Lung (tissue), 12 donors: ENCODE results near the gene VSX1. TPM values are rescaled to one million over a fixed set of nuclear protein-coding genes. Genes with fewer than 3 reads are reported as not detected.

Experiments used
- ATAC-seq: fragments of 200-7000 bp; cut with Tn5 transposase; one replicate; pipeline ENCODE4 v1.9.1; 2020; ENCODE audit warnings: moderate number of reproducible peaks; ENCODE audit not compliant: insufficient read depth, low FRiP score
- DNase-seq, 3 donors: peaks; one replicate each; pipeline ENCODE4 v3.0.0-alpha.2; 2013 to 2017
- H3K27ac ChIP-seq, 2 donors: one replicate each; pipeline ENCODE4 v1.5.1; 2013; ENCODE audit warnings: mild to moderate bottlenecking in 2 of 2, moderate library complexity in 2 of 2, control low read depth in 1 of 2, inconsistent platforms in 1 of 2, low read depth in 1 of 2, low read length in 1 of 2
- H3K27me3 ChIP-seq, 3 donors: one replicate each; pipeline ENCODE4 v1.5.1; 2013; ENCODE audit warnings: low read length in 2 of 3; ENCODE audit not compliant: control insufficient read depth in 3 of 3, insufficient read depth in 3 of 3
- H3K36me3 ChIP-seq, 4 donors: one replicate each; pipeline ENCODE4 v1.5.1; 2013; ENCODE audit warnings: low read length in 4 of 4, mild to moderate bottlenecking in 1 of 4, moderate library complexity in 1 of 4; ENCODE audit not compliant: control insufficient read depth in 4 of 4, insufficient read depth in 4 of 4
- H3K4me1 ChIP-seq, 5 donors: one replicate each; pipeline ENCODE4 v1.5.1; 2013; ENCODE audit warnings: low read length in 5 of 5, mild to moderate bottlenecking in 2 of 5, moderate library complexity in 1 of 5; ENCODE audit not compliant: control insufficient read depth in 5 of 5, insufficient read depth in 5 of 5
- H3K4me3 ChIP-seq: one replicate; pipeline ENCODE4 v1.5.1; 2013; ENCODE audit warnings: mild to moderate bottlenecking, control low read depth, moderate library complexity
- H3K9ac ChIP-seq, 2 donors: one replicate each; pipeline ENCODE4 v1.5.1; 2013; ENCODE audit warnings: low read length in 2 of 2, control low read depth in 1 of 2; ENCODE audit not compliant: insufficient read depth in 1 of 2
- H3K9me3 ChIP-seq, 4 donors: one replicate each; pipeline ENCODE4 v1.5.1; 2013; ENCODE audit warnings: low read length in 3 of 4, mild to moderate bottlenecking in 1 of 4, moderate library complexity in 1 of 4; ENCODE audit not compliant: control insufficient read depth in 4 of 4, insufficient read depth in 3 of 4
- WGBS, 2 donors: extraction: QIAGEN DNeasy Blood & Tissue Kit; methylation state at CpG; one replicate each; pipeline ENCODE4 v1.1.7; 2013; 5-methylcytosine and 5-hydroxymethylcytosine counted together
- polyA plus RNA-seq, 2 donors: library from polyadenylated mRNA; stranded (reverse); fragments of 200-250 nt; gene quantifications; one replicate each; pipeline ENCODE4 v1.2.1, GENCODE V29; 2013
- total RNA-seq, 2 donors: library from RNA; depleted of rRNA in 1 of 2; stranded (reverse); fragments of >200 nt in 1 of 2; gene quantifications; one replicate each; pipeline ENCODE4 v1.2.1, GENCODE V29; 2014 to 2021
- TF ChIP-seq, protein P1 (sequence below): IDR thresholded peaks from 2 replicates; pipeline ENCODE4 v1.5.1; 2012; ENCODE audit warnings: mild to moderate bottlenecking; ENCODE audit errors: control extremely low read depth, extremely low read depth
- donor health status: control.
- donor health status: control.
- donor health status: Bipolar disorder and iron deficiency.
- donor health status: healthy.
- donor health status: DM: yes; HTN: yes; CAD: no.

Gene VSX1
- total and polyA plus RNA-seq, 4 donors = not detected

DNA sequence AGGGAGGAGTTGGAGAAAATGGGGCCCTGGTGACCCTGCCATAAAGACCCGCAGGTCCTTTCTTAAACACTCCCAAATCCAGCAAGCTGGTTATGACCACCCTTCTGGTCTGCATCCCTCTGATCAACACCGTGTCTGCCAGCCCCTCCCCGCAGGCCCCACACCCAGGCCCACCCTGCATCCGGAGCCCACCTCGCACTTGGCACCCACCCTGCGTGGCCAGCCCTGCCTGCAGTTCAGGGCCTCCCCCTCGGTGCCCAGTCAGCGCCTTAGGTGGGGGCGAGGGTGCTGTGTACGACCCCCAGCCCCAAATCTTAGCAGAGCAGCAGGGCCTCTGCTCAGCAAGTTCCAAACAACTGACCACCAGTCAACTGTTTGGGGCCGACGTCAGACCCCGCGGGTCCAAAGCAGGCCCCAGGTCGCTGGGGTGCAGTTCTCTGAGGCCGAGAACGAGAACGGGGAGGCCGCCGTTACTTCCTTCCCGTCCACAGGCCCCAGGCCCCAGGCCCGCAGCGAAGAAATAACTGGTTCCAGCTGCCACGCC lies 25.2 kb downstream of the VSX1 start:
- Histone ChIP-seq H3K9me3 (no peaks in the 10 kb centered on the region), H3K9ac (peak overlapping the region; percentile 38 to 50), H3K27ac (peak overlapping the region; percentile 97), H3K4me1 (peaks cover 23 to 53% (median 37%) of the 10 kb centered on the region in 5 donors), H3K36me3 (peaks cover 0 to 7% (median 0%) of the 10 kb centered on the region in 4 donors), H3K4me3 (peak overlapping the region; percentile 63), H3K27me3 (no peaks in the 10 kb centered on the region)
- TF ChIP-seq, protein P1, sequence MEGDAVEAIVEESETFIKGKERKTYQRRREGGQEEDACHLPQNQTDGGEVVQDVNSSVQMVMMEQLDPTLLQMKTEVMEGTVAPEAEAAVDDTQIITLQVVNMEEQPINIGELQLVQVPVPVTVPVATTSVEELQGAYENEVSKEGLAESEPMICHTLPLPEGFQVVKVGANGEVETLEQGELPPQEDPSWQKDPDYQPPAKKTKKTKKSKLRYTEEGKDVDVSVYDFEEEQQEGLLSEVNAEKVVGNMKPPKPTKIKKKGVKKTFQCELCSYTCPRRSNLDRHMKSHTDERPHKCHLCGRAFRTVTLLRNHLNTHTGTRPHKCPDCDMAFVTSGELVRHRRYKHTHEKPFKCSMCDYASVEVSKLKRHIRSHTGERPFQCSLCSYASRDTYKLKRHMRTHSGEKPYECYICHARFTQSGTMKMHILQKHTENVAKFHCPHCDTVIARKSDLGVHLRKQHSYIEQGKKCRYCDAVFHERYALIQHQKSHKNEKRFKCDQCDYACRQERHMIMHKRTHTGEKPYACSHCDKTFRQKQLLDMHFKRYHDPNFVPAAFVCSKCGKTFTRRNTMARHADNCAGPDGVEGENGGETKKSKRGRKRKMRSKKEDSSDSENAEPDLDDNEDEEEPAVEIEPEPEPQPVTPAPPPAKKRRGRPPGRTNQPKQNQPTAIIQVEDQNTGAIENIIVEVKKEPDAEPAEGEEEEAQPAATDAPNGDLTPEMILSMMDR = no peak
- peak in 1 of 3 donors; percentile 72 for DNase-seq
- no peak for ATAC-seq
- WGBS, 2 donors = 7 to 10% methylated on average over 23 to 24 of the region's 24 CpGs

DNA sequence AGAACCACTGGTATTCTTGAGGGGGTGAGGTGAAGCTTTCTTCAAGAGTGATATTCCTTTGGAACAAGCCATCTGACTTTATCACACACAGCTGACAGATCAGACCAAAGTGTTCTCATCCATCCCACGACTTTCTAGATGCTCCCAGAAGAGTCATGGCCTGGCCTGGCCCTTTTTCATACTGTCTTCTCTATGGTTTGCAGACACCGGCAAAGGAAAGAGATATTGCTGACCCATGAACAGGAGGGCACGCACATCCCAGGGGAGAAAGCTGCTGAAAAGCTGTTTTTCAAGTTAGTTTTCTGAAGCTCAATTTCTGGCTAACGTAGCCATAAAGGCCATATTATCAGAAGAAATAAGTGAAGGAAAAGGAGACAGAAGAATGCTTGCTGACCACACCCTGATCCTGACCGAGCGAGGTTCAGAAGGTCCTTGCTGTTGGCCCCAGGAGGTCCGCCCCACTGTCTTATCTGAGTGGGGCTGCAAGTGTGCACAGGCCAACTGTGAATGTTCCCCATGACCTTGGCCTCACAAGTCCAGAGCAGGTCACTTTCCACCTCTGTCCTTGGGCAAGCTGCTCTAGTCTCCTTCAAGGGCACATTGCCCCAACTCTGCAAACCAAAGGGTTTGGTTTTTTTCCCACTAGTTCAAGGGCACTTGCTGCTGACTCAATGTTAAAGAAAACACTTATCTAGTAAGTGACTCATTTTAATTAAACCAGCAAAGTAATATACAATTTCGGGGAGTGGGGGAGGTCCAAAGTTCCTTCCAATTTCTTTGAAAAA lies 26.0 kb downstream of the VSX1 start:
- peak overlapping the region; percentile 67 to 97 for H3K27ac ChIP-seq
- WGBS, 2 donors = 66 to 83% methylated on average over 8 of the region's 8 CpGs
- H3K4me3 ChIP-seq = no peak overlapping the region
- H3K9ac ChIP-seq = peak overlapping the region in 1 of 2 donors; percentile 7
- H3K36me3 ChIP-seq = peaks cover 0 to 7% (median under 1%) of the 10 kb centered on the region in 4 donors
- H3K4me1 ChIP-seq = peaks cover 29 to 58% (median 40%) of the 10 kb centered on the region in 5 donors
- ATAC-seq = no peak
- H3K9me3 ChIP-seq = no peaks in the 10 kb centered on the region
- TF ChIP-seq, protein P1 = no peak
- no peak for DNase-seq
- no peaks in the 10 kb centered on the region for H3K27me3 ChIP-seq

DNA sequence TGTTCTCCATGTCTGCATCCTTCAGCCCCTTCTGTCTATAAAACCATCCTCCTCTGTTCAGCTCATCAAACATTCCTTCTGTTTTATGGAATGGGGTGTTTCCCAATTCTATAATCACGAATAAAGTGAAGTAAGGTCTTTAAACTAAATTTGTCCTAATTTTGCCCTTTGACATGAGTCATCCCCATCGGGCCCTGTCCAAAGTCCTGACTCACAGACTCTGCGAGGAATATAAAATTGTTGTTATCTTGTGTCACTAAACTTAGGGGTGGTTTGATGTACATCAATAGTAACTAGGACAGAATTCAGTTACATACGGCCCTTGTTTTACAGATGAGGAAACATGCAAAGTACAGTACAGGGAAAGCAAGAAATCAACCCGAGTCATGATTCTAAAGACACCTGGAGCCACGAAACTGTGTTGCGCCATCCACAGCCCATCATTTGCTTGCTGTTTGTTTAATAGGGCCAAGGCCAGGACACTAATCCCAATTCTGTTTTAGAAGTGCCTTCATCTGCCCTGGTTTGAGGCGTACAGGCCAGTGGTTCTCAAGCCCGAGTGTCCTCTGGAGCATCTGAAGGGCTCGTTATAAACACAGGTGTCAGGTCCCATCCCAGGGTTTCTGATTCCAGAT lies 26.8 kb downstream of the VSX1 start:
- Histone ChIP-seq H3K4me1 (peaks cover 29 to 58% (median 46%) of the 10 kb centered on the region in 5 donors), H3K4me3 (no peak overlapping the region), H3K9ac (no peak overlapping the region), H3K36me3 (peaks cover 0 to 7% (median 2%) of the 10 kb centered on the region in 4 donors), H3K27ac (peak overlapping the region; percentile 67 to 97), H3K9me3 (no peaks in the 10 kb centered on the region), H3K27me3 (no peaks in the 10 kb centered on the region)
- WGBS, 2 donors = 75 to 77% methylated on average over 10 of the region's 10 CpGs
- TF ChIP-seq, protein P1 = no peak
- ATAC-seq (no peak), DNase-seq (no peak)
